Peyer's patch (tissue), 4 donors: ENCODE measurements around the gene S100A2. TPM values are rescaled to one million over a fixed set of nuclear protein-coding genes. Genes with fewer than 3 reads are reported as not detected.
"Not testable (repeated sequence)": the region's sequence is repeated elsewhere in the genome, so short reads cannot be mapped to it uniquely, and the experiment has no call there.

Experiments
- DNase-seq, 3 donors: peaks; one replicate each; pipeline ENCODE4 v3.0.0-alpha.2; 2017 to 2019
- H3K27ac ChIP-seq, 4 donors: fragments of 200-600 bp; sonication (generic); one replicate each; pipeline ENCODE4 v1.5.1; 2016 to 2019
- H3K27me3 ChIP-seq, 2 donors: fragments of 200-600 bp; sonication (generic); one replicate each; pipeline ENCODE4 v1.5.1; 2019
- H3K36me3 ChIP-seq, 3 donors: fragments of 200-600 bp; sonication (generic); one replicate each; pipeline ENCODE4 v1.5.1; 2016 to 2019
- H3K4me1 ChIP-seq, 4 donors: fragments of 200-600 bp; sonication (generic); one replicate each; pipeline ENCODE4 v1.5.1; 2016 to 2019
- H3K4me3 ChIP-seq, 4 donors: fragments of 200-600 bp; sonication (generic); 1 replicate in 3 of 4; 2 replicates in 1 of 4; pipeline ENCODE4 v1.5.1; 2016 to 2019; ENCODE audit warnings: mild to moderate bottlenecking in 1 of 4
- H3K9me3 ChIP-seq, 4 donors: fragments of 200-600 bp; sonication (generic); one replicate each; pipeline ENCODE4 v1.5.1; 2016 to 2019; ENCODE audit warnings: mild to moderate bottlenecking in 1 of 4
- CTCF ChIP-seq, 6 experiments: fragments of 450-650 bp in 4 of 6; fragments of 200-600 bp in 2 of 6; sonication (generic) in 1 of 6; IDR thresholded peaks; one replicate each; pipeline ENCODE4 v1.5.1; 2017 to 2019; ENCODE audit warnings: antibody characterized with exemption in 6 of 6, mild to moderate bottlenecking in 3 of 6, moderate library complexity in 1 of 6
- POLR2A ChIP-seq, 2 donors: fragments of 450-650 bp; IDR thresholded peaks; one replicate each; pipeline ENCODE4 v1.5.1; 2017; ENCODE audit warnings: antibody characterized with exemption in 2 of 2, mild to moderate bottlenecking in 2 of 2, moderate library complexity in 2 of 2
- total RNA-seq, 4 donors: library from RNA; depleted of rRNA; stranded (reverse); fragments of >200 nt; gene quantifications; one replicate each; pipeline ENCODE4 v1.1.0, GENCODE V29; 2016

Gene S100A2
- total RNA-seq, 4 donors from 2014 or later, result not detected

GRCh38 chr1:153527683-153528040 is 38.0 kb downstream of the S100A2 start:
- Histone ChIP-seq H3K27ac (no peak overlapping the region), H3K9me3 (no peaks in the 10 kb centered on the region), H3K36me3 (no peaks in the 10 kb centered on the region), H3K4me3 (no peak overlapping the region), H3K27me3 (no peaks in the 10 kb centered on the region), H3K4me1 (peaks cover 0 to 11% (median 6%) of the 10 kb centered on the region in 4 donors)
- TF ChIP-seq POLR2A (IDR thresholded peaks at IDR 0.05) (no peak), CTCF (IDR thresholded peaks at IDR 0.05) (no peak)
- no peak for DNase-seq

GRCh38 chr1:153527023-153527682 is 38.5 kb downstream of the S100A2 start:
- H3K9me3 ChIP-seq, result no peaks in the 10 kb centered on the region
- DNase-seq, result no peak
- peaks cover 0 to 6% (median 2%) of the 10 kb centered on the region in 4 donors for H3K4me1 ChIP-seq
- no peak overlapping the region for H3K27ac ChIP-seq
- TF ChIP-seq CTCF (IDR thresholded peaks at IDR 0.05) (no peak), POLR2A (IDR thresholded peaks at IDR 0.05) (no peak)
- H3K36me3 ChIP-seq, result no peaks in the 10 kb centered on the region
- H3K27me3 ChIP-seq, result no peaks in the 10 kb centered on the region
- H3K4me3 ChIP-seq, result no peak overlapping the region

GRCh38 chr1:153526132-153526543 is 39.5 kb downstream of the S100A2 start:
- H3K4me1 ChIP-seq, result peaks cover 0 to under 1% (median 0%) of the 10 kb centered on the region in 4 donors

DNA sequence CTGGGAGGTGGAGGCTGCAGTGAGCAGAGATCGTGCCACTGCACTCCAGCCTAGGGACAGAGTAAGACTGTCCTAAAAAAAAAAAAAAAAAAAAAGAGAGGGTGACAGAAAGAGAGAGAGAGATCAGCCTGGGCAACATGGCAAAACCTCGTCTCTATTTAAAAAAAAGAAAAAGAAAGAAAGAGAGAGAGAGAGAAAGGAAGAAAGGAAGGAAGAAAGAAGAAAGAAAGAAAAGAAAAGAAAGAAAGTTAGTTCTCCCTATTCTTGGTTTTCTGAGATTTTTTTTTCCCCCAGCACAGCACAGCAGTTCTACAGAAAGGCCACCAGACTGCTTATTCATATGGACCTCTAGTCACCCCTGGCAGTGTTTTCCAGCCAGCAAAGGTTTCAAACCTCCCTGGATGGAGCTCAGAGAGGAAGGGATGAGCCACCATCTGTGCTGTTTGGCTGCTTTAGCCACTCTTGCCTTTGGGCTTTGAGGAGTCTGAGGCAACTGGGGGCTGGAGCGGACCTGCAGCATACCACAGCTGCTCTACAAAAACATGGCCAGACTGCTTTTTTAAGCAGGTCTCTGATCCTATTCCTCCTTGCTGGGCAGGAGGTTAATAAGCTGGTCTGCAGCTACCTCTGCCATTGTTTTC is 40.4 kb downstream of the S100A2 start:
- no peak overlapping the region for H3K4me3 ChIP-seq
- H3K27ac ChIP-seq, result no peak overlapping the region
- no peaks in the 10 kb centered on the region for H3K9me3 ChIP-seq
- H3K27me3 ChIP-seq, result no peaks in the 10 kb centered on the region
- H3K36me3 ChIP-seq, result no peaks in the 10 kb centered on the region
- TF ChIP-seq CTCF (IDR thresholded peaks at IDR 0.05) (no peak), POLR2A (IDR thresholded peaks at IDR 0.05) (no peak)
- peaks cover 0 to 7% (median 0%) of the 10 kb centered on the region in 4 donors for H3K4me1 ChIP-seq
- no peak for DNase-seq

More at GRCh38 chr1:153526132-153526543, 39.5 kb downstream of the S100A2 start:
- Histone ChIP-seq H3K36me3 (no peaks in the 10 kb centered on the region), H3K27ac (no peak overlapping the region), H3K4me3 (no peak overlapping the region), H3K9me3 (no peaks in the 10 kb centered on the region), H3K27me3 (no peaks in the 10 kb centered on the region)
- TF ChIP-seq POLR2A (IDR thresholded peaks at IDR 0.05), result no peak
- no peak for TF ChIP-seq CTCF (IDR thresholded peaks at IDR 0.05)
- no peak for DNase-seq

DNA sequence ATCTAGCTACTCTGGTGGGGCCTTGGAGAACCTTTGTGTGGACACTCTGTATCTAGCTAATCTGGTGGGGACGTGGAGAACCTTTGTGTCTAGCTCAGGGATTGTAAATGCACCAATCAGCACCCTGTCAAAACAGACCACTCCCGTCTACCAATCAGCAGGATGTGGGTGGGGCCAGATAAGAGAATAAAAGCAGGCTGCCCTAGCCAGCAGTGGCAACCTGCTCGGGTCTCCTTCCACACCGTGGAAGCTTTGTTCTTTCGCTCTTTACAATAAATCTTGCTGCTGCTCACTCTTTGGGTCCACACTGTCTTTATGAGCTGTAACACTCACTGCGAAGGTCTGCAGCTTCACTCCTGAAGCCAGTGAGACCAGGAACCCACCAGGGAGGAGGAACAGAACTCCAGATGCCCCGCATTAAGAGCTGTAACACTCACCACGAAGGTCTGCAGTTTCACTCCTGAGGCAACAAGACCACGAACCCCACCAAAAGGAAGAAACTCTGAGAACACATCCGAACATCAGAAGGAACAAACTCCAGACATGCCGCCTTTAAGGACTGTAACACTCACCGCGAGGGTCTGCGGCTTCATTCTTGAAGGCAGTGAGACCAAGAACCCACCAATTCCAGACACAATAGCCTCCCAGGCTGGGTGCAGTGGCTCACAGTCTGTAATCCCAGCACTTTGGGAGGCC is 43.1 kb downstream of the S100A2 start:
- H3K27ac ChIP-seq, DNase-seq, H3K9me3 ChIP-seq, H3K4me3 ChIP-seq, H3K36me3 ChIP-seq, H3K4me1 ChIP-seq, H3K27me3 ChIP-seq: not testable (repeated sequence)

GRCh38 chr1:153521808-153522207 is 43.8 kb downstream of the S100A2 start:
- not testable (repeated sequence) for DNase-seq, H3K27ac ChIP-seq, H3K4me1 ChIP-seq, H3K27me3 ChIP-seq, H3K36me3 ChIP-seq, H3K9me3 ChIP-seq, H3K4me3 ChIP-seq
